Endothelial cell of umbilical vein (primary cell): Measurements from ENCODE around the gene SMTNL1. TPM values are rescaled to one million over a fixed set of nuclear protein-coding genes. Genes with fewer than 3 reads are reported as not detected.

Source experiments
- BruUV-seq: library from RNA; stranded (reverse); fragments of 400-500 nt; replicated peaks from 2 replicates; lab custom pipeline; 2021; lab: Mats Ljungman, UMichigan
- CTCF ChIA-PET: fragments of 300-600, 350-600 bp; sonication (Branson Sonifier 250); formaldehyde crosslinking; loops from one replicate; lab custom pipeline; 2021; ENCODE audit warnings: antibody characterized with exemption, inconsistent platforms; lab: Charles Lee
- POLR2A ChIA-PET: fragments of 300-600, 350-600 bp; sonication (Branson Sonifier 250); formaldehyde crosslinking; loops from one replicate; lab custom pipeline; 2021; ENCODE audit warnings: antibody characterized with exemption, inconsistent platforms; lab: Charles Lee
- DNase-seq: peaks from one replicate; pipeline ENCODE4 v3.0.0-alpha.2; 2011; ENCODE audit warnings: low read depth, low spot score
- FAIRE-seq: peaks from 2 replicates; lab custom pipeline; 2011; peaks lifted over from hg19 to GRCh38; lab: Jason Lieb, UNC
- H2AFZ ChIP-seq: 2 replicates; pipeline ENCODE4 v1.6.0; 2012; ENCODE audit warnings: low read depth, low read length, control low read depth, inconsistent platforms
- H3K27ac ChIP-seq: 2 replicates; pipeline ENCODE4 v1.5.1; 2011; ENCODE audit warnings: low read depth, mild to moderate bottlenecking, control low read depth, low read length, moderate library complexity; ENCODE audit not compliant: insufficient read depth
- H3K27me3 ChIP-seq, 2 experiments: 2 replicates each; pipeline versions ENCODE4 v1.6.0 to v1.6.1; 2011; ENCODE audit warnings: low read length in 2 of 2, mixed read lengths in 1 of 2; ENCODE audit not compliant: control insufficient read depth in 2 of 2, insufficient read depth in 2 of 2
- H3K36me3 ChIP-seq, 2 experiments: 2 replicates in 1 of 2; 3 replicates in 1 of 2; pipeline ENCODE4 v1.5.1; 2011; ENCODE audit warnings: low read length in 2 of 2, mild to moderate bottlenecking in 1 of 2, moderate library complexity in 1 of 2; ENCODE audit not compliant: control insufficient read depth in 2 of 2, insufficient read depth in 2 of 2; ENCODE audit errors: extremely low read depth in 1 of 2
- H3K4me1 ChIP-seq: 3 replicates; pipeline ENCODE4 v1.5.1; 2011; ENCODE audit warnings: mild to moderate bottlenecking, low read length; ENCODE audit not compliant: control insufficient read depth, insufficient read depth; ENCODE audit errors: extremely low read depth
- H3K4me2 ChIP-seq: 2 replicates; pipeline ENCODE4 v1.6.1; 2011; ENCODE audit warnings: low read length, control low read depth, mixed read lengths; ENCODE audit not compliant: insufficient read depth
- H3K4me3 ChIP-seq, 3 experiments: fragments of 200-600 bp in 1 of 3; sonication (generic), shearing (Covaris generic) in 1 of 3; replicated peaks in 1 of 3; 2 replicates each; pipeline ENCODE4 v1.5.1; 2011 to 2016; ENCODE audit warnings: control low read depth in 3 of 3, low read length in 3 of 3, mild to moderate bottlenecking in 2 of 3, inconsistent platforms in 1 of 3, low read depth in 1 of 3, moderate library complexity in 1 of 3; ENCODE audit not compliant: insufficient read depth in 1 of 3
- H3K79me2 ChIP-seq: 2 replicates; pipeline ENCODE4 v1.6.0; 2012; ENCODE audit warnings: low read length, inconsistent platforms; ENCODE audit not compliant: control insufficient read depth, insufficient read depth
- H3K9ac ChIP-seq: replicated peaks from 2 replicates; pipeline ENCODE3; 2011; ENCODE audit warnings: low read length, control low read depth; ENCODE audit not compliant: insufficient read depth; ENCODE audit errors: extremely low read depth
- H3K9me1 ChIP-seq: replicated peaks from 3 replicates; pipeline ENCODE4 v1.6.0; 2011; ENCODE audit warnings: mild to moderate bottlenecking, low read length; ENCODE audit not compliant: control insufficient read depth, insufficient read depth; ENCODE audit errors: extremely low read depth
- H3K9me3 ChIP-seq: replicated peaks from 2 replicates; pipeline ENCODE4 v1.5.1; 2012; ENCODE audit warnings: low read length, inconsistent platforms; ENCODE audit not compliant: control insufficient read depth, insufficient read depth
- H4K20me1 ChIP-seq: replicated peaks from 2 replicates; pipeline ENCODE3; 2011; ENCODE audit warnings: mild to moderate bottlenecking, low read length; ENCODE audit not compliant: control insufficient read depth, insufficient read depth; ENCODE audit errors: extremely low read depth
- EZH2 ChIP-seq: IDR thresholded peaks from 2 replicates; pipeline ENCODE4 v1.6.1; 2012; ENCODE audit warnings: borderline replicate concordance, low read depth, mild to moderate bottlenecking, moderate library complexity, low read length, inconsistent platforms; ENCODE audit not compliant: severe bottlenecking
- FOS ChIP-seq: IDR thresholded peaks from 2 replicates; pipeline ENCODE4 v1.6.1; 2011; ENCODE audit warnings: mild to moderate bottlenecking, low read length, moderate library complexity, borderline replicate concordance; ENCODE audit not compliant: insufficient read depth
- JUN ChIP-seq: IDR thresholded peaks from 2 replicates; pipeline ENCODE4 v1.6.1; 2011; ENCODE audit warnings: borderline replicate concordance, low read depth; ENCODE audit not compliant: insufficient read length, insufficient read depth
- POLR2A ChIP-seq: IDR thresholded peaks from 2 replicates; pipeline ENCODE4 v1.6.1; 2012; ENCODE audit warnings: low read depth, mild to moderate bottlenecking, control low read depth, low read length
- POLR2AphosphoS5 ChIP-seq: IDR thresholded peaks from 2 replicates; pipeline ENCODE4 v1.6.1; 2012; ENCODE audit warnings: low read depth, mild to moderate bottlenecking, control low read depth, low read length, moderate library complexity; ENCODE audit not compliant: insufficient read depth
- dilution Hi-C: fragments of 300-500 bp; cut with MboI; formaldehyde crosslinking; loops from one replicate; pipeline ENCODE4 v1.15.0; 2019; ENCODE audit warnings: low sequenced_read_pairs; ENCODE audit not compliant: extremely low pct_ligation_motif_present
- intact Hi-C: fragments of 100-400 bp; cut with micrococcal nuclease; formaldehyde crosslinking; loops from one replicate; pipeline ENCODE4 v1.10.0; 2022
- polyA plus RNA-seq, 4 experiments: library from polyadenylated mRNA; depleted of rRNA in 3 of 4; stranded (reverse) in 3 of 4; unstranded in 1 of 4; fragments of >200 nt; gene quantifications; 2 replicates each; pipeline versions ENCODE4 v1.2.1 to v1.2.3, GENCODE V29; 2011 to 2012; ENCODE audit warnings: missing spikeins in 1 of 4
- total RNA-seq: library from RNA; stranded (reverse); gene quantifications from 2 replicates; pipeline ENCODE4 v1.2.3, GENCODE V29; 2021
- TF ChIP-seq, protein P1 (sequence below), 2 donors: IDR thresholded peaks; 1 replicate in 1 of 2; 2 replicates in 1 of 2; pipeline ENCODE4 v1.5.1; 2011; ENCODE audit warnings: low read length in 2 of 2, mild to moderate bottlenecking in 2 of 2, moderate library complexity in 2 of 2, control low read depth in 1 of 2, inconsistent platforms in 1 of 2, low read depth in 1 of 2; ENCODE audit not compliant: insufficient read depth in 1 of 2; ENCODE audit errors: extremely low read depth in 1 of 2

The SMTNL1 gene
- total and polyA plus RNA-seq, 2 donors (not counting 3 experiments of a cell fraction or from before 2014, with no cell fraction given) = not detected

- no peaks in the 10 kb centered on the region for H3K9me1 ChIP-seq
- DNase-seq (no peak), FAIRE-seq (no peak)
- H3K79me2 ChIP-seq = no peaks in the 10 kb centered on the region
- no peak overlapping the region for H3K4me3 ChIP-seq
- H4K20me1 ChIP-seq = no peaks in the 10 kb centered on the region
- intact Hi-C loops (no loop called here), dilution Hi-C loops (no loop called here)
- no peak overlapping the region for H3K9ac ChIP-seq
- no peaks in the 10 kb centered on the region for H3K9me3 ChIP-seq
- no peaks in the 10 kb centered on the region for H3K36me3 ChIP-seq
- ChIA-PET CTCF (no interaction called here), POLR2A (no interaction called here)
- H2AFZ ChIP-seq = no peak overlapping the region
- H3K4me2 ChIP-seq = no peak overlapping the region
- no TSS peak for BruUV-seq
- TF ChIP-seq, protein P1, sequence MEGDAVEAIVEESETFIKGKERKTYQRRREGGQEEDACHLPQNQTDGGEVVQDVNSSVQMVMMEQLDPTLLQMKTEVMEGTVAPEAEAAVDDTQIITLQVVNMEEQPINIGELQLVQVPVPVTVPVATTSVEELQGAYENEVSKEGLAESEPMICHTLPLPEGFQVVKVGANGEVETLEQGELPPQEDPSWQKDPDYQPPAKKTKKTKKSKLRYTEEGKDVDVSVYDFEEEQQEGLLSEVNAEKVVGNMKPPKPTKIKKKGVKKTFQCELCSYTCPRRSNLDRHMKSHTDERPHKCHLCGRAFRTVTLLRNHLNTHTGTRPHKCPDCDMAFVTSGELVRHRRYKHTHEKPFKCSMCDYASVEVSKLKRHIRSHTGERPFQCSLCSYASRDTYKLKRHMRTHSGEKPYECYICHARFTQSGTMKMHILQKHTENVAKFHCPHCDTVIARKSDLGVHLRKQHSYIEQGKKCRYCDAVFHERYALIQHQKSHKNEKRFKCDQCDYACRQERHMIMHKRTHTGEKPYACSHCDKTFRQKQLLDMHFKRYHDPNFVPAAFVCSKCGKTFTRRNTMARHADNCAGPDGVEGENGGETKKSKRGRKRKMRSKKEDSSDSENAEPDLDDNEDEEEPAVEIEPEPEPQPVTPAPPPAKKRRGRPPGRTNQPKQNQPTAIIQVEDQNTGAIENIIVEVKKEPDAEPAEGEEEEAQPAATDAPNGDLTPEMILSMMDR (IDR thresholded peaks at IDR 0.05; ENCODE audit: extremely low read depth in 1 of 2, insufficient read depth in 1 of 2, low read depth in 1 of 2, low read length in 2 of 2) = no peak
- TF ChIP-seq FOS = no peak
- TF ChIP-seq POLR2AphosphoS5 = no peak
- no peak for TF ChIP-seq EZH2
- no peak for TF ChIP-seq POLR2A
- TF ChIP-seq JUN = no peak
- no peak overlapping the region for H3K27ac ChIP-seq
- no peaks in the 10 kb centered on the region for H3K27me3 ChIP-seq
- no peaks in the 10 kb centered on the region for H3K4me1 ChIP-seq
Observed at GRCh38 chr11:57588046-57588710, 50.8 kb downstream of the SMTNL1 start.
